HEK293T (cell line): Measurements from ENCODE around the gene LRP5.

Source experiments
- ELF4 ChIP-seq: fragments of 450-650 bp; IDR thresholded peaks from 2 replicates; pipeline ENCODE4 v1.6.1; 2017; ENCODE audit warnings: antibody characterized with exemption
- FOXA1 ChIP-seq: fragments of 450-650 bp; IDR thresholded peaks from 2 replicates; pipeline ENCODE4 v1.6.1; 2016; ENCODE audit warnings: mild to moderate bottlenecking
- FOXM1 ChIP-seq: fragments of 450-650 bp; IDR thresholded peaks from 2 replicates; pipeline ENCODE4 v1.6.1; 2017; ENCODE audit warnings: mild to moderate bottlenecking, borderline replicate concordance
- L3MBTL2 ChIP-seq: fragments of 450-650 bp; conservative IDR thresholded peaks from 2 replicates; pipeline ENCODE4 v1.6.1; 2016; ENCODE audit warnings: mild to moderate bottlenecking
- SP1 ChIP-seq: fragments of 450-650 bp; IDR thresholded peaks from 2 replicates; pipeline ENCODE4 v1.6.1; 2017
- SUZ12 ChIP-seq: fragments of 450-650 bp; IDR thresholded peaks from 2 replicates; pipeline ENCODE4 v1.6.1; 2016; ENCODE audit warnings: mild to moderate bottlenecking

- no peak for TF ChIP-seq FOXM1
- TF ChIP-seq FOXA1, result no peak
- no peak for TF ChIP-seq SP1
- TF ChIP-seq ELF4, result no peak
- TF ChIP-seq SUZ12, result no peak
- no peak for TF ChIP-seq L3MBTL2
These were observed 149.2 kb downstream of the LRP5 start for GRCh38 chr11:68461575-68461917.
